CD14-positive monocyte (primary cell): ENCODE results near the gene GPANK1. TPM values are rescaled to one million over a fixed set of nuclear protein-coding genes. Genes with fewer than 3 reads are reported as not detected.
A peak's percentile ranks its signal among the peaks of the same experiment; 100 is the strongest.

Experiments
- DNase-seq, 3 donors: peaks; one replicate each; pipeline ENCODE4 v3.0.0-alpha.2; 2011 to 2022
- H2AFZ ChIP-seq: 2 replicates; pipeline ENCODE4 v1.6.0; 2012; ENCODE audit warnings: mild to moderate bottlenecking, low read depth, low read length, inconsistent platforms; ENCODE audit not compliant: insufficient read depth, poor library complexity, severe bottlenecking
- H3K27ac ChIP-seq, 2 donors: 1 replicate in 1 of 2; 2 replicates in 1 of 2; pipeline ENCODE4 v1.5.1; 2012 to 2013; ENCODE audit warnings: low read length in 2 of 2, control low read depth in 1 of 2, inconsistent platforms in 1 of 2, low read depth in 1 of 2, mild to moderate bottlenecking in 1 of 2
- H3K27me3 ChIP-seq, 2 donors: one replicate each; pipeline versions ENCODE4 v1.6.0 to v1.6.1; 2011 to 2013; ENCODE audit warnings: low read length in 2 of 2; ENCODE audit not compliant: control insufficient read depth in 2 of 2, insufficient read depth in 2 of 2
- H3K36me3 ChIP-seq, 2 donors: replicated peaks in 1 of 2; 1 replicate in 1 of 2; 2 replicates in 1 of 2; pipeline versions ENCODE4 v1.5.1 to v1.6.1; 2012 to 2013; ENCODE audit warnings: low read length in 2 of 2, control low read depth in 1 of 2, inconsistent platforms in 1 of 2, mild to moderate bottlenecking in 1 of 2; ENCODE audit not compliant: insufficient read depth in 2 of 2, control insufficient read depth in 1 of 2
- H3K4me1 ChIP-seq, 2 donors: 1 replicate in 1 of 2; 2 replicates in 1 of 2; pipeline versions ENCODE4 v1.5.1 to v1.6.1; 2012 to 2013; ENCODE audit warnings: low read length in 2 of 2, control low read depth in 1 of 2, inconsistent platforms in 1 of 2, mild to moderate bottlenecking in 1 of 2, moderate library complexity in 1 of 2; ENCODE audit not compliant: insufficient read depth in 2 of 2, control insufficient read depth in 1 of 2
- H3K4me2 ChIP-seq: replicated peaks from 2 replicates; pipeline ENCODE3; 2012; ENCODE audit warnings: low read length, moderate library complexity, mild to moderate bottlenecking; ENCODE audit not compliant: poor library complexity, severe bottlenecking; ENCODE audit errors: extremely low read depth
- H3K4me3 ChIP-seq, 3 experiments: fragments of 200-600 bp in 1 of 3; sonication (generic) in 1 of 3; replicated peaks in 1 of 3; 1 replicate in 2 of 3; 2 replicates in 1 of 3; pipeline ENCODE4 v1.5.1; 2011 to 2013; ENCODE audit warnings: low read length in 3 of 3, mild to moderate bottlenecking in 3 of 3, control low read depth in 2 of 3, low read depth in 2 of 3, inconsistent platforms in 1 of 3, moderate library complexity in 1 of 3
- H3K79me2 ChIP-seq: 2 replicates; pipeline ENCODE4 v1.6.0; 2012; ENCODE audit warnings: mild to moderate bottlenecking, control low read depth, inconsistent platforms, low read length, moderate library complexity; ENCODE audit not compliant: insufficient read depth
- H3K9ac ChIP-seq: 2 replicates; pipeline ENCODE4 v1.6.0; 2017; ENCODE audit warnings: low read length, mild to moderate bottlenecking; ENCODE audit not compliant: insufficient read depth, poor library complexity, severe bottlenecking
- H3K9me3 ChIP-seq, 2 donors: replicated peaks in 1 of 2; 1 replicate in 1 of 2; 2 replicates in 1 of 2; pipeline versions ENCODE4 v1.5.1 to v1.6.1; 2012 to 2013; ENCODE audit warnings: low read length in 2 of 2, control low read depth in 1 of 2; ENCODE audit not compliant: control insufficient read depth in 1 of 2, insufficient read depth in 1 of 2
- H4K20me1 ChIP-seq: 2 replicates; pipeline ENCODE4 v1.6.0; 2012; ENCODE audit warnings: mild to moderate bottlenecking, low read length, control low read depth, moderate library complexity; ENCODE audit not compliant: insufficient read depth
- H3K27ac Mint-ChIP-seq, 7 donors: one replicate each; pipeline ENCODE4 v1.8.0; 2020; ENCODE audit warnings: mild to moderate bottlenecking in 7 of 7, mixed read lengths in 7 of 7, moderate library complexity in 6 of 7, inconsistent platforms in 2 of 7
- H3K27me3 Mint-ChIP-seq, 3 donors: one replicate each; pipeline ENCODE4 v1.8.0; 2021 to 2022; ENCODE audit warnings: low read depth in 3 of 3, mild to moderate bottlenecking in 3 of 3, mixed read lengths in 3 of 3, moderate library complexity in 3 of 3, inconsistent platforms in 1 of 3
- H3K36me3 Mint-ChIP-seq, 2 donors: one replicate each; pipeline ENCODE4 v1.8.0; 2020; ENCODE audit warnings: mixed read lengths in 2 of 2, inconsistent platforms in 1 of 2, mild to moderate bottlenecking in 1 of 2
- H3K4me1 Mint-ChIP-seq: one replicate; pipeline ENCODE4 v1.8.0; 2020; ENCODE audit warnings: mild to moderate bottlenecking, mixed read lengths
- H3K4me3 Mint-ChIP-seq, 2 donors: one replicate each; pipeline ENCODE4 v1.8.0; 2020; ENCODE audit warnings: mild to moderate bottlenecking in 2 of 2, mixed read lengths in 2 of 2, moderate library complexity in 1 of 2
- H3K9me3 Mint-ChIP-seq, 7 donors: one replicate each; pipeline ENCODE4 v1.8.0; 2020 to 2022; ENCODE audit warnings: mixed read lengths in 7 of 7, mild to moderate bottlenecking in 6 of 7, moderate library complexity in 6 of 7, inconsistent platforms in 2 of 7
- WGBS: methylation state at CpG from one replicate; pipeline ENCODE4 v1.1.5; 2013; ENCODE audit warnings: missing lambda C conversion rate; ENCODE audit not compliant: insufficient coverage; 5-methylcytosine and 5-hydroxymethylcytosine counted together
- intact Hi-C, 2 donors: fragments of 100-400 bp; cut with micrococcal nuclease; formaldehyde crosslinking; loops; one replicate each; pipeline versions ENCODE4 v1.15.0 to v1.15.1; 2023
- polyA plus RNA-seq, 3 donors: library from polyadenylated mRNA; depleted of rRNA in 1 of 3; unstranded in 2 of 3; stranded (reverse) in 1 of 3; fragments of 300-500 nt in 2 of 3; fragments of >200 nt in 1 of 3; fragmentation: Illumina TruSeq in 2 of 3; gene quantifications; 1 replicate in 2 of 3; 2 replicates in 1 of 3; pipeline ENCODE4 v1.2.3, GENCODE V29; 2012 to 2021
- TF ChIP-seq, protein P1 (sequence below): fragments of 200-600 bp; IDR thresholded peaks from one replicate; pipeline ENCODE4 v1.8.0; 2022; ENCODE audit warnings: antibody characterized with exemption, mild to moderate bottlenecking

GPANK1 gene
- polyA plus RNA-seq, 3 donors: 10.8 to 13.9 (median 12.0) TPM

- peaks cover 0 to 3% (median 1%) of the 10 kb centered on the region in 3 donors for H3K27me3 Mint-ChIP-seq
- TF ChIP-seq, protein P1, sequence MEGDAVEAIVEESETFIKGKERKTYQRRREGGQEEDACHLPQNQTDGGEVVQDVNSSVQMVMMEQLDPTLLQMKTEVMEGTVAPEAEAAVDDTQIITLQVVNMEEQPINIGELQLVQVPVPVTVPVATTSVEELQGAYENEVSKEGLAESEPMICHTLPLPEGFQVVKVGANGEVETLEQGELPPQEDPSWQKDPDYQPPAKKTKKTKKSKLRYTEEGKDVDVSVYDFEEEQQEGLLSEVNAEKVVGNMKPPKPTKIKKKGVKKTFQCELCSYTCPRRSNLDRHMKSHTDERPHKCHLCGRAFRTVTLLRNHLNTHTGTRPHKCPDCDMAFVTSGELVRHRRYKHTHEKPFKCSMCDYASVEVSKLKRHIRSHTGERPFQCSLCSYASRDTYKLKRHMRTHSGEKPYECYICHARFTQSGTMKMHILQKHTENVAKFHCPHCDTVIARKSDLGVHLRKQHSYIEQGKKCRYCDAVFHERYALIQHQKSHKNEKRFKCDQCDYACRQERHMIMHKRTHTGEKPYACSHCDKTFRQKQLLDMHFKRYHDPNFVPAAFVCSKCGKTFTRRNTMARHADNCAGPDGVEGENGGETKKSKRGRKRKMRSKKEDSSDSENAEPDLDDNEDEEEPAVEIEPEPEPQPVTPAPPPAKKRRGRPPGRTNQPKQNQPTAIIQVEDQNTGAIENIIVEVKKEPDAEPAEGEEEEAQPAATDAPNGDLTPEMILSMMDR: no peak
- DNase-seq: no peak
- 90% methylated on average over 2 of the region's 4 CpGs for WGBS
- Histone ChIP-seq H2AFZ (no peak overlapping the region), H3K4me2 (no peak overlapping the region), H3K4me1 (peaks cover 9 to 10% of the 10 kb centered on the region in 2 donors), H3K27ac (no peak overlapping the region), H3K4me3 (no peak overlapping the region), H3K36me3 (peaks cover 85 to 98% of the 10 kb centered on the region in 2 donors), H3K9ac (no peak overlapping the region), H4K20me1 (peaks cover 29% of the 10 kb centered on the region), H3K9me3 (no peaks in the 10 kb centered on the region), H3K27me3 (no peaks in the 10 kb centered on the region), H3K79me2 (peaks cover 8% of the 10 kb centered on the region)
- no peaks in the 10 kb centered on the region for H3K9me3 Mint-ChIP-seq
- H3K36me3 Mint-ChIP-seq: peaks cover 82 to 94% of the 10 kb centered on the region in 2 donors
- peaks cover 15% of the 10 kb centered on the region for H3K4me1 Mint-ChIP-seq
- H3K4me3 Mint-ChIP-seq: no peak overlapping the region
- H3K27ac Mint-ChIP-seq: peak overlapping the region in 1 of 7 donors; percentile 63
- intact Hi-C loops: no loop called here
Measured at GRCh38 chr6:31692353-31692752, 27.6 kb upstream of the GPANK1 start.

DNA sequence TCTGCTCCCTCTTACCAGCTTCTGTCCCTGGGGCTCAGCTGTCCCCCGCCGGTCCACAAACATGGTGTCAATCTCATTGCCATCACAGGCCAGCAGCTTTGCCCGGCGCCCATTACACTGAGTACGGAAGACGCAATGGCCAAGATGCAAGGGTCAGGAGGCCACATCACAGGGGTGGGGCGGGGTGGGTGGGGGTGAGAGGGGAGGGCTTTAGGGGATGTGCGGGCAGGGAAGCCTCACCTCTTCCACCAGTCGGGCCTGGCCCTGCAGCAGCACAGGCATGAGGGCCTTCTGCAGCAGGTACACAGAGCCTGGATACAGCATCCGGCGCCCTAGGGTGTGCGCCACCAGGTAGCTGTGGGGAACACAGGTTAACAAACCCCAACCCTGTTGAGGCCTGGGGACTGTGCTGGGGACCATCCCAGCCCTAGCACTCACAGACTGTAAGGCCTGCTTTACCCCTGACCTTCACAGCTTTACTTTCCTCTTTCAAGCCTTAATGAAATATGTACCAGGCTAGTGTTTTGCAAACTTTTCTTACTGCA lies 26.8 kb upstream of the GPANK1 start:
- Mint-ChIP-seq H3K27ac (peak overlapping the region in 2 of 7 donors; percentile 46 to 63), H3K27me3 (peaks cover 0 to 5% (median 1%) of the 10 kb centered on the region in 3 donors), H3K36me3 (peaks cover 82 to 94% of the 10 kb centered on the region in 2 donors), H3K4me1 (peaks cover 14% of the 10 kb centered on the region), H3K4me3 (no peak overlapping the region), H3K9me3 (no peaks in the 10 kb centered on the region)
- TF ChIP-seq, protein P1: no peak
- no peak overlapping the region for H3K9ac ChIP-seq
- H3K27me3 ChIP-seq: no peaks in the 10 kb centered on the region
- H3K79me2 ChIP-seq: peaks cover 7% of the 10 kb centered on the region
- no peak for DNase-seq
- intact Hi-C loops: no loop called here
- H3K4me1 ChIP-seq: peaks cover 9 to 10% of the 10 kb centered on the region in 2 donors
- H4K20me1 ChIP-seq: peaks cover 26% of the 10 kb centered on the region
- no peak overlapping the region for H3K4me2 ChIP-seq
- H3K9me3 ChIP-seq: no peaks in the 10 kb centered on the region
- H2AFZ ChIP-seq: no peak overlapping the region
- H3K27ac ChIP-seq: no peak overlapping the region
- 97% methylated on average over 5 of the region's 12 CpGs for WGBS
- peaks cover 89 to 98% of the 10 kb centered on the region in 2 donors for H3K36me3 ChIP-seq
- H3K4me3 ChIP-seq: no peak overlapping the region
